ENCODE measurements around the gene PLA2G6. TPM values are rescaled to one million over a fixed set of nuclear protein-coding genes. Genes with fewer than 3 reads are reported as not detected.
A peak's percentile ranks its signal among the peaks of the same experiment; 100 is the strongest.
"Not testable (repeated sequence)": the region's sequence is repeated elsewhere in the genome, so short reads cannot be mapped to it uniquely, and the experiment has no call there.

PLA2G6 gene
- total RNA-seq, 1 donor from 2014 or later = 13.5 TPM

DNA sequence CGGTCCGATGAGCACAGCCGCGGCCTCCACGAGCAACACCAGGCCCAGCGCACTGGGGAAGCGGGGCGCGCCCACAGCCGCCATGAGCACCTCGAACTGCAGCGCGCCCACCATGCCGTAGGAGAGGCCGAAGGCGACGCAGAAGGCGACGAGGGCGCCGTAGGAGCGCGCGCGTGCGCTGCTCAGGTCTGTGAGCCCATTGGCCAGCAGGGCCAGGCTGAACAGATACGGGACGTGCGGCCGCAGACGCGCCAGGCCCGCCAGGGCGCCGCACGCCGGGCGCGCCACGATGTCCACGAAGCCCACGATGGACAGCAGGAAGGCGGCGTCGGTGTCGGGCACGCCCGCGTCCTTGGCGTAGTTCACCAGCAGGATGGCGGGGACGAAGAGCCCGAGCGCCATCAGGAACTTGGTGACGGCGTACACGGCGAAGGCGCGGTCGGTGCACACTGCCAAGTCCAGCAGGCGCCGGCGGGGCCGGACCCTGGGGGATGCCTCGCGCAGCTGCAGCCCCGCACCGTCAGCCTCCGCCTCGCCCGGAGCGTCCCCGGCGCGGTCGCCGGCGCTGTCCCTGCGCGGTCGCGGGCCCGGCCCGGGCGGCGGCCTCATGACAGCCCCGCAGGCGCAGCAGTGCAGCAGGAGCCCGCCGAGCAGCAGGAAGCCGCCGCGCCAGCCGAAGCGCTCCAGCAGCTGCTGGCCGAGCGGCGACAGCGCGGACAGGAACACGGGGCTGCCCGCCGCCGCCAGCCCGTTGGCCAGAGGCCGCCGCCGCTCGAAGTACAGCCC is 100.6 kb downstream of the PLA2G6 start:
- peak overlapping the region; percentile 8 for H3K4me3 ChIP-seq (ENCODE audit: low read depth, low read length)
- no peak for DNase-seq (ENCODE audit: low read depth)
- TF ChIP-seq, protein P1, sequence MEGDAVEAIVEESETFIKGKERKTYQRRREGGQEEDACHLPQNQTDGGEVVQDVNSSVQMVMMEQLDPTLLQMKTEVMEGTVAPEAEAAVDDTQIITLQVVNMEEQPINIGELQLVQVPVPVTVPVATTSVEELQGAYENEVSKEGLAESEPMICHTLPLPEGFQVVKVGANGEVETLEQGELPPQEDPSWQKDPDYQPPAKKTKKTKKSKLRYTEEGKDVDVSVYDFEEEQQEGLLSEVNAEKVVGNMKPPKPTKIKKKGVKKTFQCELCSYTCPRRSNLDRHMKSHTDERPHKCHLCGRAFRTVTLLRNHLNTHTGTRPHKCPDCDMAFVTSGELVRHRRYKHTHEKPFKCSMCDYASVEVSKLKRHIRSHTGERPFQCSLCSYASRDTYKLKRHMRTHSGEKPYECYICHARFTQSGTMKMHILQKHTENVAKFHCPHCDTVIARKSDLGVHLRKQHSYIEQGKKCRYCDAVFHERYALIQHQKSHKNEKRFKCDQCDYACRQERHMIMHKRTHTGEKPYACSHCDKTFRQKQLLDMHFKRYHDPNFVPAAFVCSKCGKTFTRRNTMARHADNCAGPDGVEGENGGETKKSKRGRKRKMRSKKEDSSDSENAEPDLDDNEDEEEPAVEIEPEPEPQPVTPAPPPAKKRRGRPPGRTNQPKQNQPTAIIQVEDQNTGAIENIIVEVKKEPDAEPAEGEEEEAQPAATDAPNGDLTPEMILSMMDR (conservative IDR thresholded peaks at IDR 0.05; ENCODE audit: low read depth, low read length) = no peak

DNA sequence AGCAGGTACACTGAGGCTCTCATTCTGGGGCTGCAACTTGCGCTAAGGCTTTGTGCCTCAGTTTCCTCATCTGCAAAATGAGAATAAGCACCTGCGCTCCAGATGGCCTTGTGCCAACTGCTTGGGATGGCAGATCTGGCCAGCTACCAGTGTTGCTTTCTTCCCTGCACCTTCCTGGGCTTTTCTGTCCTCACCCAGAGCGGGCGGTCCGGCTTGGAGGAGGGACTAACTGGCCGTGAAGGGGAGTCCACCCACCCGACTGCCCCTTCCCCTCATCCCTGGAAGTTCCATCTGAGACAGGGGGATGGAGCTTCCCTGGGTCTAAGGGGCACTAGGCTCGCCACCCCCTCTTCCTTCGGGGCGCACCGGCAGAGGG is 101.2 kb downstream of the PLA2G6 start:
- no peak for DNase-seq (ENCODE audit: low read depth)
- no peak overlapping the region for H3K4me3 ChIP-seq (ENCODE audit: low read depth, low read length)
- TF ChIP-seq, protein P1 (conservative IDR thresholded peaks at IDR 0.05; ENCODE audit: low read depth, low read length) = no peak

DNA sequence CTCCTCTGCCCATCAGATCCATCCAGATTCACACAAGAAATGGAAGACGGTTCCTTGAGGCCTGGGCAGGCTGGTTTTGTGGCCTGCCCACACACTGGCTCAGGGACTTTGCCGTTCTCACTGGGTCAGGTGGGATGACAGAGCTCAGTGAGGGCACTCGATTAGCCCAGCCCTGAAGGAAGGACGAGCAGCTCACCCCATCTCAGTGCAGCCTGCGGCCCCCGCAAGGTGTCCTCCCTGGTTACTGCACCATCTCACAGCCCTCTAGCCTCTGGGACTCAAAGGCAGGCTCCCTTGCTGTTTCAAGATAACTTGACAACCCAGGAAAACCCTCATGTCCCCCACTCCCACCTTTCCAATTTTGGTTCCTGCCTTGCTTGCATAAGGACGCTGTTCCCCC is 101.8 kb downstream of the PLA2G6 start:
- H3K4me3 ChIP-seq (ENCODE audit: low read depth, low read length) = no peak overlapping the region
- DNase-seq (ENCODE audit: low read depth) = no peak
- TF ChIP-seq, protein P1 (conservative IDR thresholded peaks at IDR 0.05; ENCODE audit: low read depth, low read length) = no peak

DNA sequence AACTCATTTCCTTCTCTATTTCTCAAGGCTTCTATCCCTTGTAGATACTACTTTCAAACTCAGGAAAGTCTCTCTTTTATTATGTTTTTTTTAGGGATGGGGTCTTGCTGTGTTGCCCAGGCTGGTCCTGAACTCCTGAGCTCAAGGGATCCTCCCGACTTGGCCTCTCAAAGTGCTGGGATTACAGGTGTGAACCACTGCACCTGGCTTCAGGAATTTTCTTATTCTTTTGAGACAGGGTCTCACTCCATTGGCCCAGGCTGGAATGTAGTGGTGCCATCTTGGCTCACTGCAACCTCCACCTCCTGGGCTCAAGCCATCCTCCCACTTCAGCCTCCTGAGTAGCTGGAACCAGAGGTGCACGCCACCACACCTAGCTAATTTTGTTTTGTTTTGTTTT is 102.4 kb downstream of the PLA2G6 start:
- DNase-seq (ENCODE audit: low read depth); H3K4me3 ChIP-seq (ENCODE audit: low read depth, low read length): not testable (repeated sequence)

DNA sequence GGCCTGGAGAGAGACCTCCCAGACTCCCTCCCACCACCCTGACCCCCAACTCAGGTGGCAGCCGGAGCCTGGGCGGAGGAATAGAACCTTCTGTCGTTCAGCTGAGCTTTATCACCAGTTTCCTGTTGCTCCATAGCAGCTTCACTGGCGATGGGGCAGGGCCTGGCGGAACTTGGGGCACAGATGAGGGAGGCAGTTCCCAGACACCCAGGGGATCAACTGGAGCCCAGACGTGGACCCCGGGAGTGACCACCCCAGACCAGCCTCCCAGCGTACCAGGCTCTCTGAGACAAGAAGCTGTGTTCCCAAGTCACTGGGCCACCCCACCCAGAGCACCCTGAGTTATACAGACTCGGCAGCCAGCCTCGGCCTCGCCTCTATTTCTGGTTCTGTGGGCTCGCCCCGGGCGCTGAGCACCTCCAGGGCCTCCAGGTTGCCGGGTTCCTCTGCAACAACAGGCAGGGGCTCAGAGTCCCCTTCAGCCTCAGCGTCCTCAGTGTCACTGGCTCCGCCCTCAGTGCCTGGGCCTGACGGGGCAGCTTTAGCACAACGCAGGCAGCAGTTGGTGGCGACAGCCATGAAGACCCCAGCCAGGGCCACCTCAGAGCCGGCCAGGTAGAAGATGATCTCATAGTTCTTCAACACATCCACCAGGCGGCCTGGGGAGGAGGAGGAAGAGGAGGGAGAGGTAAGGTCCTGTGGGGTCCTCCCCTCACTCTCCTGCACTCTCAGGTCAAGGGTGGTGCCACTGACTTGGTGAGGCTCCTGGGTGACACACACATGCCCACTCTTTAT is 103.4 kb downstream of the PLA2G6 start:
- H3K4me3 ChIP-seq (ENCODE audit: low read depth, low read length) = no peak overlapping the region
- DNase-seq (ENCODE audit: low read depth) = no peak
- TF ChIP-seq, protein P1 (conservative IDR thresholded peaks at IDR 0.05; ENCODE audit: low read depth, low read length) = no peak

DNA sequence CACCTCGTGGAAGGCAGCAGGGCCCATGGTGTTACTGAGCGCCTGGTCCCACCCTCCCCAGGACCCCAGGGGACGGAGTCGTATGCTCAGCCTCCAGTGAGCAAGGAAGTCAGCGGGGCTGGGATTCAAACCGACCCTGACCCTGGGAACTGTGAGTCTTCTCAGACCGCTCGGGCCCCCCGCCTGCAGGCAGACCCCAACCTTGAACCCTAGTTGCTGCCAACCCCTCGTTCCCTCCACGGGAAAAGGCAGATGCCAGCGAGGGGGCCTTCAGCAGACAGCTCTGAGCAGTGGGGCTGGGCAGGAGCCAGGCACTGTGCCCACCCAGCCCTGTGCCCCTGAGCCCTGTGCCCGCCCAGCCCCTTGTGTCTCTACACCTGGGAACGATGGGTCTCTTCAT is 104.0 kb downstream of the PLA2G6 start:
- TF ChIP-seq, protein P1 (conservative IDR thresholded peaks at IDR 0.05; ENCODE audit: low read depth, low read length) = no peak
- DNase-seq (ENCODE audit: low read depth) = no peak
- no peak overlapping the region for H3K4me3 ChIP-seq (ENCODE audit: low read depth, low read length)

DNA sequence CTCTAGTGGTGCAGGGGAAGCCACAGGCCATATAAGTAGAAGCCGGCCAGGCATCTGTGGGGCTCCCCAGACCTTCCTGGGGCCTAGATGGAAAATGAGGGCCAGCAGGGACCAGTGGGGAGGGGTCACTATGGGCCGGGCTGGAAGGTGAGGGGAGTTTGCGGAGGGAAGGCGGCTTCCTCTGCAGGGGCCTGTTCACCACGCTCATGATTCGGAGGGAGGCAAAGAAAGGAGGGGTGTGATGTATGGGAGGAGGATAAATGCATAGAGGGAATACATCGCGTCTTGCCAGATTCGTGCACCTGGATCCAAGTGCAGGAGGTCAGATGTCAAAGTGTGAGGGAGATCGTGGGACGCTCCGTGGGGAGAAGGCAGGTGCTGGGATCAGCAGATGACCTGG is 104.5 kb downstream of the PLA2G6 start:
- TF ChIP-seq, protein P1 (conservative IDR thresholded peaks at IDR 0.05; ENCODE audit: low read depth, low read length) = no peak
- DNase-seq (ENCODE audit: low read depth) = no peak

More for the DNA sequence above, 104.5 kb downstream of the PLA2G6 start:
- H3K4me3 ChIP-seq (ENCODE audit: low read depth, low read length) = no peak overlapping the region
